HepG2 (cell line): ENCODE results near the gene BMPER. TPM values are rescaled to one million over a fixed set of nuclear protein-coding genes. Genes with fewer than 3 reads are reported as not detected.

Experiments used
- ATAC-seq: fragments of 200-7000 bp; cut with Tn5 transposase; 3 replicates; pipeline ENCODE4 v1.9.1; 2020; ENCODE audit warnings: mild to moderate bottlenecking, moderate library complexity
- BruUV-seq: library from RNA; stranded (reverse); fragments of 400-500 nt; replicated peaks from 2 replicates; lab custom pipeline; 2021; lab: Mats Ljungman, UMichigan
- CTCF ChIA-PET: fragments of 300-600 bp; formaldehyde crosslinking; extraction: SDS; loops from one replicate; lab custom pipeline; 2021; ENCODE audit warnings: low total read pairs, inconsistent platforms, low intra/inter-chr PET ratio; lab: Yijun Ruan, JAX
- POLR2A ChIA-PET: fragments of 350-600 bp; sonication (Branson Sonifier 250); formaldehyde crosslinking; loops from one replicate; lab custom pipeline; 2020; ENCODE audit warnings: antibody characterized with exemption, inconsistent platforms; lab: Yijun Ruan, JAX
- DNase-seq: peaks from one replicate; pipeline ENCODE4 v3.0.0-alpha.2; 2015; ENCODE audit warnings: low spot score
- FAIRE-seq: peaks from 3 replicates; lab custom pipeline; 2011; peaks lifted over from hg19 to GRCh38; lab: Jason Lieb, UNC
- H2AFZ ChIP-seq: one replicate; pipeline ENCODE4 v1.6.1; 2011; ENCODE audit warnings: low read length, inconsistent platforms
- H3K27ac ChIP-seq: fragments of 300-600 bp; 3 replicates; pipeline ENCODE4 v1.8.0; 2011; ENCODE audit warnings: mixed run types, mild to moderate bottlenecking, mixed read lengths, low read length, inconsistent platforms; ENCODE audit not compliant: insufficient read depth; ENCODE audit errors: extremely low read length
- H3K27me3 ChIP-seq, 2 experiments: fragments of 200-600 bp in 1 of 2; 2 replicates in 1 of 2; 3 replicates in 1 of 2; pipeline versions ENCODE4 v1.6.0 to v1.8.0; 2011; ENCODE audit warnings: low read length in 2 of 2, mild to moderate bottlenecking in 2 of 2, moderate library complexity in 2 of 2, inconsistent platforms in 1 of 2; ENCODE audit not compliant: insufficient read depth in 2 of 2, control insufficient read depth in 1 of 2
- H3K36me3 ChIP-seq, 2 experiments: fragments of 200-600 bp in 1 of 2; replicated peaks in 1 of 2; 2 replicates in 1 of 2; 3 replicates in 1 of 2; pipeline versions ENCODE4 v1.5.1 to v1.8.0; 2011; ENCODE audit warnings: low read length in 2 of 2, inconsistent platforms in 1 of 2; ENCODE audit not compliant: insufficient read depth in 2 of 2, control insufficient read depth in 1 of 2
- H3K4me1 ChIP-seq: 2 replicates; pipeline ENCODE4 v1.5.1; 2012; ENCODE audit warnings: low read length, inconsistent platforms; ENCODE audit not compliant: insufficient read depth
- H3K4me2 ChIP-seq: 2 replicates; pipeline ENCODE4 v1.6.0; 2011; ENCODE audit warnings: low read depth, low read length, inconsistent platforms
- H3K4me3 ChIP-seq, 3 experiments: fragments of 200-600 bp in 1 of 3; sonication (generic), shearing (Covaris generic) in 1 of 3; replicated peaks in 1 of 3; 2 replicates each; pipeline ENCODE4 v1.5.1; 2011 to 2016; ENCODE audit warnings: low read length in 3 of 3, inconsistent platforms in 2 of 3, low read depth in 2 of 3, mild to moderate bottlenecking in 2 of 3, control low read depth in 1 of 3, mixed read lengths in 1 of 3; ENCODE audit not compliant: insufficient read depth in 1 of 3
- H3K79me2 ChIP-seq: one replicate; pipeline ENCODE4 v1.6.1; 2011; ENCODE audit warnings: low read length, inconsistent platforms; ENCODE audit not compliant: insufficient read depth
- H3K9ac ChIP-seq: 2 replicates; pipeline ENCODE4 v1.6.0; 2011; ENCODE audit warnings: mild to moderate bottlenecking, low read depth, low read length, inconsistent platforms; ENCODE audit not compliant: insufficient read depth
- H3K9me3 ChIP-seq: 2 replicates; pipeline ENCODE4 v1.5.1; 2012; ENCODE audit warnings: mild to moderate bottlenecking, low read length
- H4K20me1 ChIP-seq: 2 replicates; pipeline ENCODE4 v1.6.0; 2011; ENCODE audit warnings: inconsistent platforms, mild to moderate bottlenecking, low read length, moderate library complexity; ENCODE audit not compliant: insufficient read depth
- RAD51 ChIP-seq: fragments of 450-650 bp; IDR thresholded peaks from 2 replicates; pipeline ENCODE4 v1.6.1; 2016; ENCODE audit warnings: borderline replicate concordance
- ZBTB7B ChIP-seq: sonication (generic); formaldehyde crosslinking; IDR thresholded peaks from 2 replicates; pipeline ENCODE4 v1.4.0; 2020; ENCODE audit warnings: missing genetic modification reagents
- ZNF18 ChIP-seq: sonication (generic); formaldehyde crosslinking; IDR thresholded peaks from 2 replicates; pipeline ENCODE4 v1.8.0; 2022; ENCODE audit warnings: mild to moderate bottlenecking, missing genetic modification reagents; ENCODE audit not compliant: insufficient replicate concordance
- ZNF354B ChIP-seq: sonication (generic); formaldehyde crosslinking; IDR thresholded peaks from 2 replicates; pipeline ENCODE4 v1.8.0; 2022; ENCODE audit warnings: mild to moderate bottlenecking, missing genetic modification reagents
- WGBS: methylation state at CpG from one replicate; pipeline ENCODE4 v1.1.6; 2017; ENCODE audit warnings: low lambda C conversion rate; 5-methylcytosine and 5-hydroxymethylcytosine counted together
- in situ Hi-C: cut with HindIII; loops from 2 replicates; pipeline ENCODE4 v1.10.0; 2017; ENCODE audit warnings: low pct_unique_long_range_greater_than_20kb; ENCODE audit not compliant: extremely low pct_ligation_motif_present
- intact Hi-C: fragments of 100-400 bp; cut with micrococcal nuclease; formaldehyde crosslinking; loops from one replicate; pipeline ENCODE4 v1.10.0; 2022; ENCODE audit not compliant: unreplicated experiment
- polyA plus RNA-seq, 8 experiments: library from polyadenylated mRNA; depleted of rRNA in 3 of 8; stranded (reverse) in 7 of 8; unstranded in 1 of 8; fragments of >200 nt; fragmentation: Illumina TruSeq in 4 of 8; extraction: Trizol in 4 of 8; gene quantifications; 2 replicates each; pipeline versions ENCODE4 v1.2.1 to v1.2.3, GENCODE V29; 2011 to 2016; ENCODE audit warnings: low read depth in 4 of 8, missing spikeins in 1 of 8, mixed read lengths in 1 of 8; ENCODE audit not compliant: insufficient read depth in 1 of 8
- total RNA-seq, 5 experiments: library from RNA; depleted of rRNA; stranded (reverse); fragments of >200 nt; fragmentation: Illumina TruSeq; extraction: Trizol; gene quantifications; 2 replicates each; pipeline ENCODE4 v1.2.3, GENCODE V29; 2016; ENCODE audit warnings: low read depth in 1 of 5

BMPER gene
- total and polyA plus RNA-seq, 2 of the 13 experiments (the other 11 are each of a cell fraction or from before 2014, with no cell fraction given): not detected

- no peak for DNase-seq
- BruUV-seq: no TSS peak
- POLR2A ChIA-PET: no interaction called here
- H3K79me2 ChIP-seq: no peaks in the 10 kb centered on the region
- H3K4me1 ChIP-seq: no peaks in the 10 kb centered on the region
- no peak overlapping the region for H3K4me2 ChIP-seq
- FAIRE-seq: no peak
- no peaks in the 10 kb centered on the region; a peak in 1 of 5 replicates for H3K27me3 ChIP-seq
- H3K9ac ChIP-seq: no peak overlapping the region
- no peaks in the 10 kb centered on the region for H3K36me3 ChIP-seq
- intact Hi-C loops (no loop called here), in situ Hi-C loops (no loop called here)
- no peaks in the 10 kb centered on the region for H3K9me3 ChIP-seq
- H3K27ac ChIP-seq: no peak overlapping the region
- CTCF ChIA-PET: no interaction called here
- no peak for ATAC-seq
- no peaks in the 10 kb centered on the region for H4K20me1 ChIP-seq
- TF ChIP-seq ZNF18 (CRISPR knock-in tag) (no peak), RAD51 (peak; percentile 79)
- TF ChIP-seq, all 625 proteins: peak for 1
- WGBS: 11% methylated on average over 7 of the region's 7 CpGs
- H3K4me3 ChIP-seq: no peak overlapping the region
- no peak overlapping the region for H2AFZ ChIP-seq
Observed at GRCh38 chr7:33882040-33882837, 23.1 kb upstream of the BMPER start.

DNA sequence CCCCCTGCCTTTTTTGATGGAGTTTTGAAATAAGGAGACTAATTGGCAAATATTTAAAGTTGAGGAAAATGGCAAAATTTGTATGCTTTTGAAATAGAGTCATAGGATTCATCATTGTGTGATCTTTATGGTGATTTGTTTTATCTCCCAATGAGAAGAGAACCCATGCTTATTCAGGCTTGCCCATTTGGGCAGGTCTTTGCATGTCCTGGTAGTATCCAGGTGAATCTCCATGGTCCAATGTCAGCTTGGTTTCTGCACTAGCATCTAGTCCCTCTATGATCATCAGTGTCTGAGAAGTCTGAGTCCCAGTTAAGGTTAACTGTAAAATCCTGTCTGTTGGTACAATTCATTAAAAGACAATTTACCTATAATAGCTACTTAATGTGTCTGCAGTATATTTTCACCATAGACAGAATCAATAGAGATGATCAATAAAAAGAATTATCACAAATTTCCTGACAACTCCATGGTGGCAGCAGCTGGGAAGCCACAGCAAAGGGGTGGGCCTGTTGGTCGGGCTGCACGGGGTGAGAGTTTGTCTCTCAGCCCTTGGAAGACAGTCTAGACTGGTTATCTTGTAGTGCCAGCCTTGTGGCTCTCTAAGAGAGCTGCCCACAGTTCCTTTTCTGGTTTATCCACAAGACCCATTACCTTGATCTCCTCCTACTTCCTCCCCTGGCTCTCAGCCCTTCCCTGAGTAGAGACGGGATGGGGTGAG, 22.2 kb upstream of the BMPER start:
- WGBS: 3% methylated on average over 3 of the region's 3 CpGs
- Histone ChIP-seq H3K4me3 (no peak overlapping the region), H3K4me1 (no peaks in the 10 kb centered on the region), H2AFZ (no peak overlapping the region), H4K20me1 (no peaks in the 10 kb centered on the region), H3K4me2 (no peak overlapping the region), H3K79me2 (no peaks in the 10 kb centered on the region), H3K9ac (no peak overlapping the region), H3K27me3 (peaks cover 0 to 5% of the 10 kb centered on the region in 2 experiments; a peak in 1 of 5 replicates), H3K9me3 (no peaks in the 10 kb centered on the region), H3K27ac (no peak overlapping the region), H3K36me3 (no peaks in the 10 kb centered on the region)
- intact Hi-C loops: no loop called here
- BruUV-seq: no TSS peak
- TF ChIP-seq ZBTB7B (no peak), ZNF354B (CRISPR knock-in tag) (no peak)
- no peak for DNase-seq
- in situ Hi-C loops: no loop called here
- CTCF ChIA-PET: no interaction called here
- ATAC-seq: no peak
- POLR2A ChIA-PET: no interaction called here
- FAIRE-seq: no peak
